ENCODE data around the gene CMIP.

Gene CMIP

DNA sequence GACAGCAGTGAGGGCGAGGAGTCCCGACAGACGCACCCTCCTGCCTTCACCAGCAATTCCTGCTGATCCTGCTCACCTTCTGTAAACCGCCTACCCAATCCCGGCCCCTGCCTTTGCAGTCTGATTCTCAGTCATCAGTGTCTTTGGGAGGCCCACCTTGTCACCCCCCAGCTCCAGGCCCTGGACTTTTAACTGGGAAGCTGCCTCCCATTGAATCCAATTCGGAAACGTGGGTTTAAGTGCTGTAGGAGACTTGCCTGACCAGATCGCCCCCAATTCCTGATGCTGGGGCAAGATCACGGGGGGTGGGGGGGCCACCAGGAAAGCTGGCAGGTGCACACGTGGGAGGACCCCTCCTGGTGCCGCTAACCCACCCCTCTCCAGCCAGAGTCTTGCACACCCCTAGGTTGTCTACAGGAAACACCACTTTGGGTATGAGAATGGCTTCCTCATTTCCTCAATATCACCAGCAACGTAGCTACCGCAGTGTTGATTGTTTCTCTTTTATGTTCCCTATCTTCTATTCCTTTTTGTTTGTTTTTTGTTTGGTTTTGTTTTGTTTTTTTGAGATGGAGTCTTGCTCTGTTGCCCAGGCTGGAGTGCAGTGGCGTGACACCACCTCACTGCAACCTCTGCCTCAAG is 46.6 kb upstream of the CMIP start:
- no peaks in the 10 kb centered on the region for H3K9me3 ChIP-seq (ENCODE audit: insufficient read depth, low read length)
- no peak overlapping the region for H3K9ac ChIP-seq (ENCODE audit: low read length)
- no peak overlapping the region for H3K27ac ChIP-seq (ENCODE audit: low read depth, low read length)
- H3K9me2 ChIP-seq (replicated peaks; ENCODE audit: insufficient read depth, low read length): no peaks in the 10 kb centered on the region
- H3K4me2 ChIP-seq (ENCODE audit: low read depth, low read length, poor library complexity, severe bottlenecking): no peak overlapping the region
- H4K20me1 ChIP-seq (ENCODE audit: low read depth, low read length): no peaks in the 10 kb centered on the region
- no peaks in the 10 kb centered on the region for H3K27me3 ChIP-seq (ENCODE audit: low read length)
- H3F3A ChIP-seq (ENCODE audit: insufficient read depth): no peaks in the 10 kb centered on the region
- TF ChIP-seq EZH2phosphoT487 (conservative IDR thresholded peaks at IDR 0.05; ENCODE audit: low read length) (no peak), CTCF (IDR thresholded peaks at IDR 0.05; ENCODE audit: insufficient read depth, low read length, poor library complexity, severe bottlenecking) (no peak)
- H3K79me2 ChIP-seq (ENCODE audit: insufficient read depth, low read length): no peaks in the 10 kb centered on the region
- H2AFZ ChIP-seq (ENCODE audit: low read depth, low read length, severe bottlenecking): no peak overlapping the region
- no peak overlapping the region for H3K4me3 ChIP-seq (ENCODE audit: insufficient read depth, low read length, poor library complexity, severe bottlenecking)
- H3K36me3 ChIP-seq (ENCODE audit: low read length): no peaks in the 10 kb centered on the region

DNA sequence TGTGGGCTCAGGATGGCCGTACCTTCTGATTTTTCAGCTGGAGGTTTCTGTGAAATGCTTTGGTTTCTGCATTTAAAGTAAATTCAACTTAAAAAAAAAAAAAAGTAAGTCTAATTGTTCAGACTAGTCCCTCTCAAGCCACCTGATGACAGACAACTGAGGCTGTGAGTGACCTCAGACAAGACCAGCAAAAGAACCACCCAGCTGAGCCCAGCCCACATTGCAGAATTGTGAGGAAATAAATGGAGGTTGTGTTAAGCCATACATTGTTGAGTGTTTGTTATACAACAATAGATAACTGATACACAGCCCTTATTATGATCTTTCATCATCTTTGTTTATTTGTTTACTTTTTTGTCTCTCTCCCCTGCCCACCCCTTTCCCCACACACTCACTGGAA is 44.7 kb upstream of the CMIP start:
- Histone ChIP-seq H2AFZ (ENCODE audit: low read depth, low read length, severe bottlenecking) (no peak overlapping the region), H3K79me2 (ENCODE audit: insufficient read depth, low read length) (no peaks in the 10 kb centered on the region), H3K9me3 (ENCODE audit: insufficient read depth, low read length) (no peaks in the 10 kb centered on the region), H3K27ac (ENCODE audit: low read depth, low read length) (no peak overlapping the region), H3K27me3 (ENCODE audit: low read length) (no peaks in the 10 kb centered on the region), H3K9ac (ENCODE audit: low read length) (no peak overlapping the region), H4K20me1 (ENCODE audit: low read depth, low read length) (no peaks in the 10 kb centered on the region), H3K36me3 (ENCODE audit: low read length) (no peaks in the 10 kb centered on the region), H3K4me3 (ENCODE audit: insufficient read depth, low read length, poor library complexity, severe bottlenecking) (no peak overlapping the region), H3F3A (ENCODE audit: insufficient read depth) (no peaks in the 10 kb centered on the region), H3K4me2 (ENCODE audit: low read depth, low read length, poor library complexity, severe bottlenecking) (no peak overlapping the region), H3K9me2 (replicated peaks; ENCODE audit: insufficient read depth, low read length) (no peaks in the 10 kb centered on the region)
- no peak for TF ChIP-seq CTCF (IDR thresholded peaks at IDR 0.05; ENCODE audit: insufficient read depth, low read length, poor library complexity, severe bottlenecking)
- TF ChIP-seq EZH2phosphoT487 (conservative IDR thresholded peaks at IDR 0.05; ENCODE audit: low read length): no peak

DNA sequence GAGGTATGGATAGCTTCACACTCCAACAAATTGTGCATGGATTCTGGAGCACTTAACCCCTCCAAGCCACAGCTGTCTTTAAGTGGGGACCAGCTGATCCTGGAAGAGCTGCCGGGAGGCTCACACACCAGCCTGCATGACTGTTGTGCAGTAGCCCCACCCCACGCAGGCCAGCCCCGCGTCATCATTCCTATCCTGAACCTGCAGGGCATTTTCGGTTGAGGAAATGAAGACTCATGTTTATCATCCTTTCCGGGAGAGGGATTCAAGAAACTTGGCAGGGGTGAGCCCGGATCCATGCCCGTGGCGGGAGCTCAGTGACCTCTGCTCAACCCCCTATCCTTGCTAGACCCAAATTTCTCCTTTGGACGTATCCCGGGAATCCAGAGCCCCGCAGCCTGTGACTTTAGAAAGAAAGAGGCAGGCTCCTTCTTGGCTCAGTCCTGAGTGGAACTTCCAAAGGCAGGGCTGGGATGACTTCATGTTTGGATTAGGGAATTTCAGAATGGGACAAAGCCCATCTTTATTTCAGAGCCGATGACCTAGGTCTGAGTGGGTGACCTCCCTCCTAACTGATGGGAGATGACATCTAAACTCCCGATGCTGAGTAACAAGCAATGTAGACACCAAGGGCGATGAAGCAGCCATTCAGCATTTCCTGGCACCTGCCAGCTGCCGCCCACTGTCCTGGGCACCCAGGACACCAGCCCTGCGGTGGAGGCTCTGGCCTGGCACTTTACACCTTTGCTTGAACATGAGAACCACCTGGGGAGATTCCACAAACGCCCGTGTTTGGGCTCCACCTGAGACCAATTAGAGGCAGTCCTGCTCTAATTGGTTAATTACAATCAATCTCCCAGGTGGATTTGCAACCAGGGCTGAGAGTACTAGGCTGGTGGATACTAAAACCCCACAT is 43.3 kb upstream of the CMIP start:
- H2AFZ ChIP-seq (ENCODE audit: low read depth, low read length, severe bottlenecking): no peak overlapping the region
- H3K4me2 ChIP-seq (ENCODE audit: low read depth, low read length, poor library complexity, severe bottlenecking): no peak overlapping the region
- no peak overlapping the region for H3K4me3 ChIP-seq (ENCODE audit: insufficient read depth, low read length, poor library complexity, severe bottlenecking)

More for the DNA sequence above, 43.3 kb upstream of the CMIP start:
- Histone ChIP-seq H4K20me1 (ENCODE audit: low read depth, low read length) (no peaks in the 10 kb centered on the region), H3K9ac (ENCODE audit: low read length) (no peak overlapping the region), H3K36me3 (ENCODE audit: low read length) (no peaks in the 10 kb centered on the region), H3F3A (ENCODE audit: insufficient read depth) (no peaks in the 10 kb centered on the region), H3K79me2 (ENCODE audit: insufficient read depth, low read length) (no peaks in the 10 kb centered on the region), H3K9me3 (ENCODE audit: insufficient read depth, low read length) (no peaks in the 10 kb centered on the region), H3K27ac (ENCODE audit: low read depth, low read length) (no peak overlapping the region), H3K27me3 (ENCODE audit: low read length) (no peaks in the 10 kb centered on the region), H3K9me2 (replicated peaks; ENCODE audit: insufficient read depth, low read length) (no peaks in the 10 kb centered on the region)
- TF ChIP-seq CTCF (IDR thresholded peaks at IDR 0.05; ENCODE audit: insufficient read depth, low read length, poor library complexity, severe bottlenecking) (no peak), EZH2phosphoT487 (conservative IDR thresholded peaks at IDR 0.05; ENCODE audit: low read length) (no peak)
